Type B pancreatic cell (in vitro differentiated cells): ENCODE measurements around the gene ITGA8. TPM values are rescaled to one million over a fixed set of nuclear protein-coding genes. Genes with fewer than 3 reads are reported as not detected.

Source experiments
- DNase-seq: peaks from one replicate; pipeline ENCODE4 v3.0.0; 2021; ENCODE audit warnings: mixed read lengths; ENCODE audit not compliant: unreplicated experiment; ENCODE audit errors: extremely low spot score
- H3K27ac Mint-ChIP-seq: 2 replicates; pipeline ENCODE4 v1.8.0; 2021; ENCODE audit warnings: mild to moderate bottlenecking, mixed read lengths
- H3K27me3 Mint-ChIP-seq: 2 replicates; pipeline ENCODE4 v1.8.0; 2021; ENCODE audit warnings: mixed read lengths
- H3K36me3 Mint-ChIP-seq: 2 replicates; pipeline ENCODE4 v1.8.0; 2021; ENCODE audit warnings: mixed read lengths
- H3K4me1 Mint-ChIP-seq: one replicate; pipeline ENCODE4 v1.8.0; 2021; ENCODE audit warnings: mixed read lengths; ENCODE audit not compliant: unreplicated experiment
- H3K4me3 Mint-ChIP-seq: 2 replicates; pipeline ENCODE4 v1.8.0; 2021; ENCODE audit warnings: mild to moderate bottlenecking, mixed read lengths
- H3K9me3 Mint-ChIP-seq: 2 replicates; pipeline ENCODE4 v1.8.0; 2021; ENCODE audit warnings: mixed read lengths
- total RNA-seq: library from RNA; stranded (reverse); gene quantifications from 2 replicates; pipeline ENCODE4 v1.2.1, GENCODE V29; 2021; ENCODE audit warnings: low replicate concordance
- TF ChIP-seq, protein P1 (sequence below): fragments of 200-600 bp; sonication (generic); conservative IDR thresholded peaks from 2 replicates; pipeline ENCODE4 v1.5.0; 2021; ENCODE audit warnings: antibody characterized with exemption, mild to moderate bottlenecking

ITGA8 gene
- total RNA-seq, 1 donor from 2014 or later, result 10.1 TPM

DNA sequence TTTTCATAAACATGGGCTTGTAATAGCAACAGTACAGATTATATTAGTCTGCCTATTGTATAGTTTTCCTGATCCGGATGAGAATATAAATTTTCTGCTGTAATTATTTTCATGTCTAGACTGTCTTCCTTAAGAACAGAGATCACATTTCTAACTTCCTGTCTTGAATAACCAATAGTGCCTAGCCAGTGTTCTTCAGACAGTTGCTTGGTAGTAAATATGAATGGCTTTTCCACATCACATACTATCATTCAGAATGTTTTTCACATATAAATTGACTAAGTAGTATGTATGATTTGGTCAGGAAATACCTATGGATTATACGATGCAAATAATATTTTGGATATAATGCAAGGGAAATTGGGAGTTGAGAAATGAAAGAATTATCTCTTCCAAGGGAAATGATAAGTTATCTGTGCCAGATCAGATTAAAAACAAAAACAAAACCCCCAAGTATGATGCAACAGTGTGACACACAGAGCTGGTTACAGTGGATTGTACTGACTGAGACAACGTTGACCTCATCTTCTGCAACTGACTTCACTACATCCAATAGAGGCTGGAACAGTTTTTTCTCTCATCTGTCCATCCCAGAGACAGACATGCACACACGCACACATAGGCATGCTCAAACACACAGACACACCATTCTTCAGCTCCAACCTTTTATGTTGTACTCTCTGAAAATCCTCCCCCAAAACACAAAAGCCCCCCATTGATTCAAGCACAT is 16.4 kb downstream of the ITGA8 start:
- no peak overlapping the region for H3K4me3 Mint-ChIP-seq
- no peaks in the 10 kb centered on the region for H3K4me1 Mint-ChIP-seq
- TF ChIP-seq, protein P1, sequence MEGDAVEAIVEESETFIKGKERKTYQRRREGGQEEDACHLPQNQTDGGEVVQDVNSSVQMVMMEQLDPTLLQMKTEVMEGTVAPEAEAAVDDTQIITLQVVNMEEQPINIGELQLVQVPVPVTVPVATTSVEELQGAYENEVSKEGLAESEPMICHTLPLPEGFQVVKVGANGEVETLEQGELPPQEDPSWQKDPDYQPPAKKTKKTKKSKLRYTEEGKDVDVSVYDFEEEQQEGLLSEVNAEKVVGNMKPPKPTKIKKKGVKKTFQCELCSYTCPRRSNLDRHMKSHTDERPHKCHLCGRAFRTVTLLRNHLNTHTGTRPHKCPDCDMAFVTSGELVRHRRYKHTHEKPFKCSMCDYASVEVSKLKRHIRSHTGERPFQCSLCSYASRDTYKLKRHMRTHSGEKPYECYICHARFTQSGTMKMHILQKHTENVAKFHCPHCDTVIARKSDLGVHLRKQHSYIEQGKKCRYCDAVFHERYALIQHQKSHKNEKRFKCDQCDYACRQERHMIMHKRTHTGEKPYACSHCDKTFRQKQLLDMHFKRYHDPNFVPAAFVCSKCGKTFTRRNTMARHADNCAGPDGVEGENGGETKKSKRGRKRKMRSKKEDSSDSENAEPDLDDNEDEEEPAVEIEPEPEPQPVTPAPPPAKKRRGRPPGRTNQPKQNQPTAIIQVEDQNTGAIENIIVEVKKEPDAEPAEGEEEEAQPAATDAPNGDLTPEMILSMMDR, result no peak
- DNase-seq, result no peak
- H3K27me3 Mint-ChIP-seq, result no peaks in the 10 kb centered on the region
- H3K36me3 Mint-ChIP-seq, result no peaks in the 10 kb centered on the region
- no peaks in the 10 kb centered on the region for H3K9me3 Mint-ChIP-seq
- H3K27ac Mint-ChIP-seq, result no peak overlapping the region

DNA sequence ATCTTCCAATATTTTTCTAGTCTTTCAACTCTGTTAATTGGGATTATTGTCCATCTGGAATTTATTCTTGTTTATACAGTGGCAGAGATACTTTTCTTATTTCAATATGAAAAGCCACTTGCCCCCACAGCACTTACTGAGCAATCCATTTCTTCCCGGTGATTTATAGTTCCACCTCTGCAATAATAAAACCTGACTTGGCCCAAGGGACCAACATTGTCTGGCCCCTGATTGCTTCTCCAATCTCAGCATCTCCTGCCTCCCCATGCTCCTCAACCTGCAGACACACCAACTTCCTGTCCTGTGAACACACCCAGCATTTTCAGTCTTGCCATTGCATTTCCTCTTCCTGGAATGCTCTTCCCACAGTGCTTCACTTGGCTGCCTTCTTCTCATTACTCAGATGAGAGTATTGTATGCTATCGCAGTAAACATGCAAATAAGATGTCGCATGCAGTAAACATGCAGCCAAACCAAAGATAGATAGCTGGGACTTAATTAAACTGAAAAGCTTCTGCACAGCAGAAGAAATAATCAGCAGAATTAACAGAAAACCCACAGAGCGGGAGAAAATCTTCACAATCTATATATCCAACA is 19.5 kb downstream of the ITGA8 start:
- no peak overlapping the region for H3K4me3 Mint-ChIP-seq
- H3K9me3 Mint-ChIP-seq, result no peaks in the 10 kb centered on the region
- no peaks in the 10 kb centered on the region for H3K4me1 Mint-ChIP-seq
- no peak overlapping the region for H3K27ac Mint-ChIP-seq
- TF ChIP-seq, protein P1, result no peak
- H3K27me3 Mint-ChIP-seq, result peaks cover 9% of the 10 kb centered on the region
- DNase-seq, result no peak
- no peaks in the 10 kb centered on the region for H3K36me3 Mint-ChIP-seq

DNA sequence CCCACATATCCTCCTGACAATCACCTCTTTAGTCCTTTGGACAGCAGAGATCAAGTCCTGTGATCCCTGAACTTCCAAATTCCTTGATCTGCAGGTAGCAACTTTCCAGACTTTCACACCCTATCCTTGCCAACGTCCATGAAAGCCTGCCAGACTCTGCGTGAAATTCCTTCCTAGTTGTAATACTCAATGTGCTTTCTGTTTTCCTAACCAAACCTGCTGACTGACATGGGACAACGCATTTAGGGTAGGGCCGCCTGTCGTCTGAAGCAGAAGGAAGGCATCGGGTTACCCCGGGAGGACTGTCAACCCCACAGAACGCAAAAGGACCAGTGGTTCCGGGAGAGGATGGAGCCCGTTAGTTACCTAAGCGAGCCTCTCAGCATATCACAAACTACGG is 23.9 kb downstream of the ITGA8 start:
- Mint-ChIP-seq H3K27ac (no peak overlapping the region), H3K4me1 (no peaks in the 10 kb centered on the region), H3K36me3 (no peaks in the 10 kb centered on the region), H3K27me3 (peaks cover 11% of the 10 kb centered on the region), H3K4me3 (no peak overlapping the region), H3K9me3 (no peaks in the 10 kb centered on the region)
- TF ChIP-seq, protein P1, result no peak
- DNase-seq, result no peak

DNA sequence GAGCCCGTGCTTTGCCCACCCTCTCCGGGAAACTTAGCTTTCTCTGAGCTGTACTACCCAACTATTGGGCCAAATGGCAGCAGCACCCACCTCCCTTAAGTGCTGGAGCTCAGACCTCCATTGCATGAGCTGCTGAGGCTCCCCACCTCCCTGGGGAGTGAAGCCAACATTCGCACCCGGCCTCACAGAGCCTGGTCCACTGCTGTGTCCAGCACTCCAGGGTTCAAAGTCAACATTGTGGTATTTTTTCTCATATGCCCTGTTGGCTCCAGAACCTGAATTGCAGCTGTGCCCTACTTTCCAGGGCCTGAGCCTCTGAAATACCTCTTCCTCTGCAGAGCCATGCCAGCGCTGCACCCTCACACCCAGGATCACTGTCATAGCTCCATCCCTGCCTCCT is 29.7 kb downstream of the ITGA8 start:
- TF ChIP-seq, protein P1, result no peak
- H3K27me3 Mint-ChIP-seq, result peaks cover 3% of the 10 kb centered on the region
- no peak for DNase-seq
- H3K36me3 Mint-ChIP-seq, result no peaks in the 10 kb centered on the region
- H3K4me3 Mint-ChIP-seq, result no peak overlapping the region
- H3K9me3 Mint-ChIP-seq, result no peaks in the 10 kb centered on the region
- H3K4me1 Mint-ChIP-seq, result no peaks in the 10 kb centered on the region
- H3K27ac Mint-ChIP-seq, result no peak overlapping the region

DNA sequence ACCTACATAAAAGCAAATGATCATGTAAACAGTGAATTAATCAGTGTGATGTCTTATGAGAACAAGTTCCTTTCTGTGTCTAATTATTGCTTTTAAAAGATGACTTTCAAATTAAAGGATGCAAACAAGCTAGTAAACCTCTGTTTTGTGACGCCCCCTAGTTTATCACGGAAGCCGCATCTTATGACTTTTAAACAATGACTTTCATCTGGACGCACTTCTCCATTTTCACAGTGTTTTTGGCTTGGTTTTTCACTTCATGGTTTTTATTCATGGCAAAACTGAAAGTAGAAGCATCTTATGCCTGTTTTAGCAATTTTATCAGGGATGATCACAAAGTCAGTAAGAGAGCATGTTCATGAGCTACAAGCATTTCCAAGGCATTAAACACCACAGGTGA is 35.0 kb downstream of the ITGA8 start:
- H3K4me3 Mint-ChIP-seq, result no peak overlapping the region
- no peak overlapping the region for H3K27ac Mint-ChIP-seq
- H3K36me3 Mint-ChIP-seq, result no peaks in the 10 kb centered on the region
- TF ChIP-seq, protein P1, result no peak
- H3K4me1 Mint-ChIP-seq, result no peaks in the 10 kb centered on the region
- H3K9me3 Mint-ChIP-seq, result no peaks in the 10 kb centered on the region
- DNase-seq, result no peak
- no peaks in the 10 kb centered on the region for H3K27me3 Mint-ChIP-seq
